OCI-LY1 (cell line): ENCODE measurements around the gene VGLL4.

Source experiments
- H2AFZ ChIP-seq: fragments of 200-600 bp; sonication (generic), shearing (Covaris generic); 2 replicates; pipeline ENCODE4 v1.6.0; 2014; ENCODE audit warnings: antibody characterized with exemption, mild to moderate bottlenecking, low read length
- H3F3A ChIP-seq: fragments of 200-600 bp; sonication (generic), shearing (Covaris generic); 2 replicates; pipeline ENCODE4 v1.6.0; 2014; ENCODE audit warnings: mild to moderate bottlenecking, antibody characterized with exemption, low read length, moderate library complexity; ENCODE audit not compliant: insufficient read depth
- H3K27ac ChIP-seq: fragments of 200-600 bp; sonication (generic); 2 replicates; pipeline ENCODE4 v1.5.1; 2014; ENCODE audit warnings: low read length, mixed run types, mild to moderate bottlenecking, low read depth; ENCODE audit not compliant: poor library complexity, severe bottlenecking
- H3K27me3 ChIP-seq: fragments of 200-600 bp; sonication (generic); 2 replicates; pipeline ENCODE4 v1.6.0; 2014; ENCODE audit warnings: antibody characterized with exemption, mild to moderate bottlenecking, low read length, moderate library complexity; ENCODE audit not compliant: insufficient read depth
- H3K36me3 ChIP-seq: fragments of 200-600 bp; sonication (generic); 2 replicates; pipeline ENCODE4 v1.6.1; 2014; ENCODE audit warnings: mild to moderate bottlenecking, antibody characterized with exemption, low read length, moderate library complexity, mixed read lengths; ENCODE audit not compliant: insufficient read depth
- H3K4me1 ChIP-seq: fragments of 200-600 bp; sonication (generic); 2 replicates; pipeline ENCODE4 v1.5.1; 2014; ENCODE audit warnings: mild to moderate bottlenecking, low read length, moderate library complexity; ENCODE audit not compliant: insufficient read depth, severe bottlenecking
- H3K4me2 ChIP-seq: fragments of 200-600 bp; sonication (generic), shearing (Covaris generic); 2 replicates; pipeline ENCODE4 v1.6.1; 2014; ENCODE audit warnings: low read length
- H3K4me3 ChIP-seq: fragments of 200-600 bp; sonication (generic); 2 replicates; pipeline ENCODE4 v1.5.1; 2014; ENCODE audit warnings: low read length, low read depth, mild to moderate bottlenecking, mixed read lengths; ENCODE audit not compliant: poor library complexity, severe bottlenecking
- H3K79me2 ChIP-seq: fragments of 200-600 bp; shearing (Covaris generic); 2 replicates; pipeline ENCODE4 v1.6.1; 2016; ENCODE audit warnings: mixed run types, low read length, mixed read lengths; ENCODE audit not compliant: insufficient read depth
- H3K9ac ChIP-seq: fragments of 200-600 bp; sonication (generic), shearing (Covaris generic); 2 replicates; pipeline ENCODE4 v1.6.1; 2014; ENCODE audit warnings: mild to moderate bottlenecking, low read length, mixed read lengths
- H3K9me2 ChIP-seq: fragments of 200-600 bp; sonication (generic), shearing (Covaris generic); 2 replicates; pipeline ENCODE4 v1.6.1; 2014; ENCODE audit warnings: low read depth, mild to moderate bottlenecking, low read length, mixed read lengths
- H3K9me3 ChIP-seq: fragments of 200-600 bp; shearing (Covaris generic); 2 replicates; pipeline ENCODE4 v1.6.1; 2014; ENCODE audit warnings: low read length, mixed read lengths
- H4K20me1 ChIP-seq: fragments of 200-600 bp; sonication (generic), shearing (Covaris generic); 2 replicates; pipeline ENCODE4 v1.6.0; 2016; ENCODE audit warnings: mild to moderate bottlenecking, low read length; ENCODE audit not compliant: insufficient read depth
- CTCF ChIP-seq: fragments of 200-600 bp; sonication (generic), shearing (Covaris generic); IDR thresholded peaks from 2 replicates; pipeline ENCODE4 v1.5.1; 2017; ENCODE audit warnings: mild to moderate bottlenecking, antibody characterized with exemption, low read length, moderate library complexity, mixed read lengths
- EZH2 ChIP-seq: fragments of 200-600 bp; sonication (generic), shearing (Covaris generic); IDR thresholded peaks from 2 replicates; pipeline ENCODE4 v1.8.0; 2017; ENCODE audit warnings: borderline replicate concordance, mixed run types, mild to moderate bottlenecking, antibody characterized with exemption, low read length, moderate library complexity, mixed read lengths

The VGLL4 gene

GRCh38 chr3:11622586-11623550 is 20.8 kb downstream of the VGLL4 start:
- Histone ChIP-seq H3K27ac (no peak overlapping the region), H3K4me1 (peaks cover 63% of the 10 kb centered on the region), H3K9me3 (no peaks in the 10 kb centered on the region), H4K20me1 (0 out of 2 replicates have a peak, but pooled peaks cover 3% of the 10 kb centered on the region), H3K9me2 (no peaks in the 10 kb centered on the region), H3F3A (no peaks in the 10 kb centered on the region), H3K4me2 (no peak overlapping the region), H3K79me2 (peaks cover 98% of the 10 kb centered on the region), H3K4me3 (no peak overlapping the region), H3K27me3 (no peaks in the 10 kb centered on the region), H3K36me3 (peaks cover 19% of the 10 kb centered on the region), H2AFZ (no peak overlapping the region), H3K9ac (no peak overlapping the region)
- TF ChIP-seq EZH2, result no peak
- no peak for TF ChIP-seq CTCF

GRCh38 chr3:11621077-11621476 is 22.6 kb downstream of the VGLL4 start:
- Histone ChIP-seq H3K4me2 (peak overlapping the region; percentile 35; the same call in 1 of the 2 replicates), H3K36me3 (peaks cover 19% of the 10 kb centered on the region), H3K9me3 (no peaks in the 10 kb centered on the region), H3K27ac (no peak overlapping the region), H3K9ac (no peak overlapping the region), H3F3A (no peaks in the 10 kb centered on the region), H3K27me3 (no peaks in the 10 kb centered on the region), H3K9me2 (no peaks in the 10 kb centered on the region), H3K79me2 (peaks cover 96% of the 10 kb centered on the region), H3K4me1 (peaks cover 72% of the 10 kb centered on the region), H2AFZ (no peak overlapping the region), H3K4me3 (no peak overlapping the region), H4K20me1 (0 out of 2 replicates have a peak, but pooled peaks cover 3% of the 10 kb centered on the region)
- TF ChIP-seq EZH2 (no peak), CTCF (no peak)

- no peaks in the 10 kb centered on the region for H3K9me3 ChIP-seq
- H4K20me1 ChIP-seq, result 0 out of 2 replicates have a peak, but pooled peaks cover 3% of the 10 kb centered on the region
- H3K27ac ChIP-seq, result peak overlapping the region; percentile 29
- no peak for TF ChIP-seq EZH2
- no peak for TF ChIP-seq CTCF
- H3K4me3 ChIP-seq, result peak overlapping the region; percentile 12
- peaks cover 93% of the 10 kb centered on the region for H3K79me2 ChIP-seq
- no peaks in the 10 kb centered on the region for H3F3A ChIP-seq
- peak overlapping the region; percentile 35; the same call in 1 of the 2 replicates for H3K4me2 ChIP-seq
- no peak overlapping the region; the same call in 1 of the 2 replicates for H3K9ac ChIP-seq
- H2AFZ ChIP-seq, result no peak overlapping the region
- H3K9me2 ChIP-seq, result no peaks in the 10 kb centered on the region
- peaks cover 19% of the 10 kb centered on the region for H3K36me3 ChIP-seq
- peaks cover 78% of the 10 kb centered on the region for H3K4me1 ChIP-seq
- no peaks in the 10 kb centered on the region for H3K27me3 ChIP-seq
Observed at GRCh38 chr3:11619946-11620652, 23.6 kb downstream of the VGLL4 start.
